ENCODE data around the gene ANKRD61. TPM values are rescaled to one million over a fixed set of nuclear protein-coding genes. Genes with fewer than 3 reads are reported as not detected.

The ANKRD61 gene
- total RNA-seq, 3 donors from 2014 or later: 0.33 TPM; not detected in 2

- TF ChIP-seq POLR2AphosphoS5 (IDR thresholded peaks at IDR 0.05) (no peak), POLR2A (IDR thresholded peaks at IDR 0.05) (no peak), CTCF (IDR thresholded peaks at IDR 0.05) (no peak)
- Histone ChIP-seq H3K4me3 (peak overlapping the region; percentile 8 to 32 (median 27)), H3K4me1 (no peaks in the 10 kb centered on the region), H3K36me3 (peaks cover 11% of the 10 kb centered on the region), H3K27ac (peak overlapping the region; percentile 12 to 80), H3K9me3 (no peaks in the 10 kb centered on the region), H3K27me3 (no peaks in the 10 kb centered on the region)
- intact Hi-C loops (cut with DNase I; ENCODE audit: low total_unique reads): no loop called here
- peak in 1 of 2 donors; percentile 26 for DNase-seq (ENCODE audit: low spot score in 2 of 2)
Observed at GRCh38 chr7:6026011-6026819, 5.0 kb upstream of the ANKRD61 start.

GRCh38 chr7:6026820-6027311, 4.3 kb upstream of the ANKRD61 start:
- intact Hi-C loops (cut with DNase I; ENCODE audit: low total_unique reads): no loop called here
- no peaks in the 10 kb centered on the region for H3K27me3 ChIP-seq
- no peaks in the 10 kb centered on the region for H3K4me1 ChIP-seq
- no peak overlapping the region for H3K4me3 ChIP-seq
- H3K9me3 ChIP-seq: no peaks in the 10 kb centered on the region
- H3K27ac ChIP-seq: peak overlapping the region in 1 of 2 donors; percentile 80
- TF ChIP-seq POLR2A (IDR thresholded peaks at IDR 0.05): no peak
- TF ChIP-seq CTCF (IDR thresholded peaks at IDR 0.05): no peak
- no peak for TF ChIP-seq POLR2AphosphoS5 (IDR thresholded peaks at IDR 0.05)
- peaks cover 11% of the 10 kb centered on the region for H3K36me3 ChIP-seq
- DNase-seq (ENCODE audit: low spot score in 2 of 2): no peak

GRCh38 chr7:6027806-6028365, 3.3 kb upstream of the ANKRD61 start:
- Histone ChIP-seq H3K36me3 (peaks cover 11% of the 10 kb centered on the region), H3K4me1 (no peaks in the 10 kb centered on the region), H3K4me3 (no peak overlapping the region), H3K27ac (no peak overlapping the region), H3K9me3 (no peaks in the 10 kb centered on the region), H3K27me3 (no peaks in the 10 kb centered on the region)
- no peak for DNase-seq (ENCODE audit: low spot score in 2 of 2)
- intact Hi-C loops (cut with DNase I; ENCODE audit: low total_unique reads): no loop called here
- TF ChIP-seq POLR2A (IDR thresholded peaks at IDR 0.05): no peak
- TF ChIP-seq CTCF (IDR thresholded peaks at IDR 0.05): no peak
- TF ChIP-seq POLR2AphosphoS5 (IDR thresholded peaks at IDR 0.05): no peak

- DNase-seq (ENCODE audit: low spot score in 2 of 2): no peak
- Histone ChIP-seq H3K27ac (no peak overlapping the region), H3K9me3 (no peaks in the 10 kb centered on the region), H3K27me3 (no peaks in the 10 kb centered on the region), H3K4me3 (no peak overlapping the region), H3K4me1 (no peaks in the 10 kb centered on the region), H3K36me3 (peaks cover 8% of the 10 kb centered on the region)
- TF ChIP-seq POLR2AphosphoS5 (IDR thresholded peaks at IDR 0.05): no peak
- TF ChIP-seq CTCF (IDR thresholded peaks at IDR 0.05): no peak
- no peak for TF ChIP-seq POLR2A (IDR thresholded peaks at IDR 0.05)
- intact Hi-C loops (cut with DNase I; ENCODE audit: low total_unique reads): no loop called here
Observed at GRCh38 chr7:6028563-6028962, 2.6 kb upstream of the ANKRD61 start.

- TF ChIP-seq CTCF (IDR thresholded peaks at IDR 0.05) (no peak), POLR2A (IDR thresholded peaks at IDR 0.05) (no peak), POLR2AphosphoS5 (IDR thresholded peaks at IDR 0.05) (no peak)
- Histone ChIP-seq H3K4me3 (no peak overlapping the region), H3K27ac (no peak overlapping the region), H3K36me3 (no peaks in the 10 kb centered on the region), H3K9me3 (no peaks in the 10 kb centered on the region), H3K27me3 (no peaks in the 10 kb centered on the region), H3K4me1 (no peaks in the 10 kb centered on the region)
- intact Hi-C loops (cut with DNase I; ENCODE audit: low total_unique reads): no loop called here
- no peak for DNase-seq (ENCODE audit: low spot score in 2 of 2)
Observed at GRCh38 chr7:6031567-6031966, 391 bp downstream of the ANKRD61 start.
